SH-SY5Y (cell line): ENCODE results near the gene MAMDC4.

Source experiments
- GATA2 ChIP-seq: IDR thresholded peaks from 2 replicates; pipeline ENCODE4 v1.6.1; 2011; ENCODE audit warnings: mild to moderate bottlenecking, low read depth, low read length
- GATA3 ChIP-seq: IDR thresholded peaks from 2 replicates; pipeline ENCODE4 v1.6.1; 2011; ENCODE audit warnings: low read depth, mild to moderate bottlenecking, low read length, moderate library complexity

GRCh38 chr9:136805207-136805740 is 46.9 kb upstream of the MAMDC4 start:
- TF ChIP-seq GATA2 (no peak), GATA3 (no peak)
